ENCODE data around the gene GPC5. TPM values are rescaled to one million over a fixed set of nuclear protein-coding genes. Genes with fewer than 3 reads are reported as not detected.
A peak's percentile ranks its signal among the peaks of the same experiment; 100 is the strongest.
"Not testable (repeated sequence)": the region's sequence is repeated elsewhere in the genome, so short reads cannot be mapped to it uniquely, and the experiment has no call there.

Gene GPC5
- total RNA-seq, 3 donors from 2014 or later: 0.51 to 1.2 TPM; not detected in 1

- H3K36me3 ChIP-seq (ENCODE audit: low read depth): no peaks in the 10 kb centered on the region
- H3K4me1 ChIP-seq (ENCODE audit: low read depth): no peaks in the 10 kb centered on the region
- no peaks in the 10 kb centered on the region for H3K9me3 ChIP-seq
- DNase-seq: no peak
- TF ChIP-seq CTCF (IDR thresholded peaks at IDR 0.05): no peak
- ATAC-seq: no peak
- no peak overlapping the region for H3K4me3 ChIP-seq
- intact Hi-C loops (cut with DNase I, micrococcal nuclease): no loop called here
Observed at GRCh38 chr13:92461831-92462230, 1063.4 kb downstream of the GPC5 start.

- no peak overlapping the region for H3K4me3 ChIP-seq
- DNase-seq (peak in 1 of 3 donors; percentile 23), ATAC-seq (peak; percentile 31)
- H3K9me3 ChIP-seq: no peaks in the 10 kb centered on the region
- H3K36me3 ChIP-seq (ENCODE audit: low read depth): no peaks in the 10 kb centered on the region
- intact Hi-C loops (cut with DNase I, micrococcal nuclease): no loop called here
- no peaks in the 10 kb centered on the region for H3K4me1 ChIP-seq (ENCODE audit: low read depth)
- TF ChIP-seq CTCF (IDR thresholded peaks at IDR 0.05): no peak
Observed at GRCh38 chr13:92463134-92463533, 1064.7 kb downstream of the GPC5 start.

GRCh38 chr13:92473765-92474475, 1075.5 kb downstream of the GPC5 start:
- no peaks in the 10 kb centered on the region for H3K36me3 ChIP-seq (ENCODE audit: low read depth)
- intact Hi-C loops (cut with DNase I, micrococcal nuclease): no loop called here
- DNase-seq (no peak), ATAC-seq (peak; percentile 71)
- no peak overlapping the region for H3K4me3 ChIP-seq
- no peaks in the 10 kb centered on the region for H3K9me3 ChIP-seq
- peaks cover 3% of the 10 kb centered on the region for H3K4me1 ChIP-seq (ENCODE audit: low read depth)
- TF ChIP-seq CTCF (IDR thresholded peaks at IDR 0.05): no peak

- Histone ChIP-seq H3K36me3 (ENCODE audit: low read depth) (no peaks in the 10 kb centered on the region), H3K4me1 (ENCODE audit: low read depth) (no peaks in the 10 kb centered on the region), H3K4me3 (no peak overlapping the region), H3K9me3 (no peaks in the 10 kb centered on the region)
- DNase-seq: no peak
- intact Hi-C loops (cut with DNase I, micrococcal nuclease): no loop called here
- ATAC-seq: no peak
- TF ChIP-seq CTCF (IDR thresholded peaks at IDR 0.05): no peak
Observed at GRCh38 chr13:92480387-92480786, 1082.0 kb downstream of the GPC5 start.

- DNase-seq; intact Hi-C loops (cut with DNase I, micrococcal nuclease); H3K4me1 ChIP-seq (ENCODE audit: low read depth); ATAC-seq; H3K4me3 ChIP-seq; H3K36me3 ChIP-seq (ENCODE audit: low read depth); H3K9me3 ChIP-seq: not testable (repeated sequence)
Observed at GRCh38 chr13:92482790-92483189, 1084.4 kb downstream of the GPC5 start.

GRCh38 chr13:92483894-92484293, 1085.5 kb downstream of the GPC5 start:
- ATAC-seq (no peak), DNase-seq (no peak)
- no peak overlapping the region for H3K4me3 ChIP-seq
- no peaks in the 10 kb centered on the region for H3K9me3 ChIP-seq
- no peaks in the 10 kb centered on the region for H3K4me1 ChIP-seq (ENCODE audit: low read depth)
- intact Hi-C loops (cut with DNase I, micrococcal nuclease): no loop called here
- no peaks in the 10 kb centered on the region for H3K36me3 ChIP-seq (ENCODE audit: low read depth)
- TF ChIP-seq CTCF (IDR thresholded peaks at IDR 0.05): no peak

All from mucosa of descending colon (tissue), 3 donors.